Measurements from ENCODE around the gene CPNE6.
"Not testable (repeated sequence)": the region's sequence is repeated elsewhere in the genome, so short reads cannot be mapped to it uniquely, and the experiment has no call there.

The CPNE6 gene

GRCh38 chr14:24071144-24071697 is at the start of gene CPNE6:
Gene CPNE6, plus strand, starts transcription at chr14:24071562. Its CDS starts 1,375 bp downstream, at chr14:24072937.
- DNase-seq: no peak

- not testable (repeated sequence) for DNase-seq
These were observed 46.4 kb upstream of the CPNE6 start for GRCh38 chr14:24024939-24025418.

GRCh38 chr14:24029687-24030086 is 41.7 kb upstream of the CPNE6 start:
- DNase-seq: not testable (repeated sequence)

- not testable (repeated sequence) for DNase-seq
These were observed 40.0 kb upstream of the CPNE6 start for GRCh38 chr14:24031331-24031730.

GRCh38 chr14:24032727-24033418 is 38.5 kb upstream of the CPNE6 start:
- no peak for DNase-seq

GRCh38 chr14:24035769-24036168 is 35.6 kb upstream of the CPNE6 start:
- DNase-seq: not testable (repeated sequence)

GRCh38 chr14:24036169-24036962 is 35.0 kb upstream of the CPNE6 start:
- peak; percentile 44 for DNase-seq

- not testable (repeated sequence) for DNase-seq
These were observed 34.3 kb upstream of the CPNE6 start for GRCh38 chr14:24036963-24037657.

GRCh38 chr14:24037658-24038037 is 33.7 kb upstream of the CPNE6 start:
- no peak for DNase-seq

GRCh38 chr14:24038686-24039085 is 32.7 kb upstream of the CPNE6 start:
- no peak for DNase-seq

- DNase-seq: no peak
These were observed 30.7 kb upstream of the CPNE6 start for GRCh38 chr14:24040692-24041091.

- DNase-seq: no peak
These were observed 28.6 kb upstream of the CPNE6 start for GRCh38 chr14:24042746-24043145.

- DNase-seq: not testable (repeated sequence)
These were observed 22.4 kb upstream of the CPNE6 start for GRCh38 chr14:24049002-24049401.

- not testable (repeated sequence) for DNase-seq
These were observed 20.6 kb upstream of the CPNE6 start for GRCh38 chr14:24050753-24051152.

- no peak for DNase-seq
These were observed 20.1 kb upstream of the CPNE6 start for GRCh38 chr14:24051176-24051788.

- peak; percentile 33 for DNase-seq
These were observed 19.3 kb upstream of the CPNE6 start, which contains the start of gene CARMIL3 for GRCh38 chr14:24051789-24052655. Gene CARMIL3, plus strand, starts transcription at chr14:24052009. Its CDS starts 145 bp downstream, at chr14:24052154.

- DNase-seq: peak; percentile 53
These were observed 18.5 kb upstream of the CPNE6 start for GRCh38 chr14:24052656-24053547.

GRCh38 chr14:24053548-24054323 is 17.6 kb upstream of the CPNE6 start:
- DNase-seq: no peak

- no peak for DNase-seq
These were observed 17.1 kb upstream of the CPNE6 start for GRCh38 chr14:24054324-24054641.

GRCh38 chr14:24054646-24055045 is 16.7 kb upstream of the CPNE6 start:
- DNase-seq: no peak
